Measurements from ENCODE around the gene GATD1.
"Not testable (repeated sequence)": the region's sequence is repeated elsewhere in the genome, so short reads cannot be mapped to it uniquely, and the experiment has no call there.

Gene GATD1

GRCh38 chr11:761526-762108 lies 15.7 kb downstream of the GATD1 start:
- DNase-seq = no peak

GRCh38 chr11:760236-760635 lies 17.1 kb downstream of the GATD1 start:
- DNase-seq = no peak

- no peak for DNase-seq
Measured at GRCh38 chr11:749731-750130, 27.6 kb downstream of the GATD1 start.

- no peak for DNase-seq
Measured at GRCh38 chr11:748007-748359, 29.3 kb downstream of the GATD1 start.

- peak; percentile 29 for DNase-seq
Measured at GRCh38 chr11:747158-748006, 29.9 kb downstream of the GATD1 start, which contains the start of gene TALDO1. Gene TALDO1 (plus strand): TSS chr11:747464. CDS start chr11:747482, 18 bp downstream.

GRCh38 chr11:746289-747157 lies 30.8 kb downstream of the GATD1 start:
- no peak for DNase-seq

GRCh38 chr11:745428-745827 lies 31.9 kb downstream of the GATD1 start:
- no peak for DNase-seq

GRCh38 chr11:742571-743201 lies 34.6 kb downstream of the GATD1 start:
- no peak for DNase-seq

- DNase-seq = no peak
Measured at GRCh38 chr11:742156-742546, 35.1 kb downstream of the GATD1 start.

- DNase-seq = not testable (repeated sequence)
Measured at GRCh38 chr11:737899-738298, 39.4 kb downstream of the GATD1 start.

- no peak for DNase-seq
Measured at GRCh38 chr11:737366-737765, 39.9 kb downstream of the GATD1 start.

GRCh38 chr11:734541-734940 lies 42.7 kb downstream of the GATD1 start:
- DNase-seq = not testable (repeated sequence)

GRCh38 chr11:733072-733471 lies 44.2 kb downstream of the GATD1 start:
- no peak for DNase-seq

- DNase-seq = no peak
Measured at GRCh38 chr11:729492-730074, 47.7 kb downstream of the GATD1 start.

- no peak for DNase-seq
Measured at GRCh38 chr11:728901-729491, 48.3 kb downstream of the GATD1 start.

- DNase-seq = no peak
Measured at GRCh38 chr11:727859-728748, 49.2 kb downstream of the GATD1 start.

GRCh38 chr11:727281-727701 lies 50.0 kb downstream of the GATD1 start:
- no peak for DNase-seq

GRCh38 chr11:726278-727220 lies 50.7 kb downstream of the GATD1 start:
- no peak for DNase-seq

GRCh38 chr11:725624-726202 lies 51.6 kb downstream of the GATD1 start:
- no peak for DNase-seq
